ENCODE results near the gene KCP. TPM values are rescaled to one million over a fixed set of nuclear protein-coding genes. Genes with fewer than 3 reads are reported as not detected.

Gene KCP
- polyA plus RNA-seq, 1 donor = 1.3 TPM

DNA sequence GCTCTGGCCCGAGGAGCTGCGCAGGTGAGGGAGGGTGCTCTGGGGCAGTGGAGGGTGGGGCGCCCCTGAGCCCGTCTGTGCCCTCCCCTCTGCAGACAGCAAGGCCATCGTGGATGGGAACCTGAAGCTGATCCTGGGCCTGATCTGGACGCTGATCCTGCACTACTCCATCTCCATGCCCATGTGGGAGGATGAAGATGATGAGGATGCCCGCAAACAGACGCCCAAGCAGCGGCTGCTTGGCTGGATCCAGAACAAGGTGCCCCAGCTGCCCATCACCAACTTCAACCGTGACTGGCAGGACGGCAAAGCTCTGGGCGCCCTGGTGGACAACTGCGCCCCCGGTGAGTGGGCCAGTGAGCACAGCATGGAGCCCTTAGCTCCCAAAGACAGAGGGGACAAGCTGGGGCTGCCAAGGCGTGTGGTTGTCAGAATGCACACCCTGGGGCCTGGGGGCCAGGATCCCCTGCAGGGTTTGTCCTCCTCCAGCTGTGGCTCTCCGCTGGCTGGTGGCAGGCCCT is 75.2 kb downstream of the KCP start:
- Histone ChIP-seq H3K9me3 (ENCODE audit: control insufficient read depth, low read depth, low read length) (peaks cover 10% of the 10 kb centered on the region), H3K4me3 (ENCODE audit: low read length) (no peak overlapping the region), H3K4me1 (ENCODE audit: control insufficient read depth, insufficient read depth, low read length) (peaks cover 28% of the 10 kb centered on the region), H3K27me3 (ENCODE audit: control insufficient read depth, insufficient read depth, low read length) (peaks cover 26% of the 10 kb centered on the region), H3K27ac (ENCODE audit: low read length) (no peak overlapping the region), H3K36me3 (ENCODE audit: control insufficient read depth, insufficient read depth, low read length) (peaks cover 48% of the 10 kb centered on the region)
- WGBS (ENCODE audit: insufficient coverage, low lambda C conversion rate) = no CpG with 5 or more reads among the region's 16 CpGs
- no peak for DNase-seq

DNA sequence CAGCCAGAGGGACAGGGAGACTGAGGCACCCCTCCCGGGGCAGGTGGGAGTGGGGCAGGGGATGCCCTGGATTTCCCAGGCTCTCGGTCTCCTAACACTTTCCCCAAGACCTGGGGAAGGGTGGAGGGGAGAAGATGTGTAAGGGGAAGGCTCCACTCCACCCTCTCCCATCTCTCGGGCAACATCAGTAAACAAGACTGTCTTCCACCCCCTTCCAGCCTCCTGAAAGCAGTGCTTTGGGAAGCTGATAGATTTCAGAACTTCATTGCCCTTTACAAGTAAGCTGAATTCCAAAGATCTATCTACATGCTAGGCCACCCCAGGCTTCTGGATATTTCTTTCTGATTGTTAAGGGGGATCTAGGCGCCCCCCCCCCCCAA is 76.6 kb downstream of the KCP start:
- WGBS (ENCODE audit: insufficient coverage, low lambda C conversion rate) = no CpG with 5 or more reads among the region's 4 CpGs
- Histone ChIP-seq H3K9me3 (ENCODE audit: control insufficient read depth, low read depth, low read length) (peaks cover 10% of the 10 kb centered on the region), H3K36me3 (ENCODE audit: control insufficient read depth, insufficient read depth, low read length) (peaks cover 34% of the 10 kb centered on the region), H3K27me3 (ENCODE audit: control insufficient read depth, insufficient read depth, low read length) (peaks cover 28% of the 10 kb centered on the region), H3K27ac (ENCODE audit: low read length) (peak overlapping the region; percentile 68), H3K4me3 (ENCODE audit: low read length) (no peak overlapping the region), H3K4me1 (ENCODE audit: control insufficient read depth, insufficient read depth, low read length) (peaks cover 38% of the 10 kb centered on the region)
- DNase-seq = peak in 1 of 2 donors; percentile 33

DNA sequence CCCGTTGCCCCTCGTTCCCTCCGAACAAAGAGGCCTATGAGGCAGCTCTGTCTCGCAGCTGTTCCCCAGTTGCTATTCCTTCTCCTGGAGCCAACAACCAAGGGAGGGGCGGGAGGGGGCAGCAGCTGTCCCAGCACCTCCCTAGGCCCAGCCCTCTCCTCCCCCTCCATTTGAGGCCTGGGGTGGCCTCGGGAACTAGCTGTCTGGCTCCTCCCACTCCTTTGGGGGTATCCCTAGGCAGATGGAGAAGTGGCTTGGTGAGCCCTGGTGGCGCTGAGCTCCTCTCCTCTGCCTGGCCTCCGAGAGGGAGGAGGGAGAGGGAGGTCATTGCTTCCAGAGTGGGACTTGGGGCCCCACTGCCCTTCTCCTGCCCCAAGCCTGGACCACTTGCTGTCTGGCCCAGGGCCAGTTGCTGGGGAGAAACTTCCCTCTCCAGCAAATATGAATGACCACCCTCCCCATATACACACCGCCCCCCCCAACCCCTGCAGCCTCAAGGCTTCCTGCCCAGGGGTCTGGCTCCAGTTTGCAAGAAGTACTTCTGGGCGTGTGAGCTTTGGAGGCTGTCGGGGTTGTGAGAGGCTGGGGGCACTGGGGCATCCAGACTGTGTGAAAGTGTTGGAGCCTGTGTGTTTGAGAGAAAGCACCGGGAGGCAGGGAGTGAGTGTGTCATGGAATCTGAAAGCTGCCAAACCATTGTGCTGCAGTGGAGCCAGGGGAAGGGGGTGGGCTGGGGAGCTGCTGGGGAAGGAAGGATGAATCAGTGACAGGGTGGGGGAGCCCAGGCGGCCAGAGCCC is 77.2 kb downstream of the KCP start:
- Histone ChIP-seq H3K4me3 (ENCODE audit: low read length) (peak overlapping the region; percentile 86), H3K36me3 (ENCODE audit: control insufficient read depth, insufficient read depth, low read length) (peaks cover 28% of the 10 kb centered on the region), H3K27ac (ENCODE audit: low read length) (peak overlapping the region; percentile 68), H3K4me1 (ENCODE audit: control insufficient read depth, insufficient read depth, low read length) (peaks cover 43% of the 10 kb centered on the region), H3K9me3 (ENCODE audit: control insufficient read depth, low read depth, low read length) (peaks cover 10% of the 10 kb centered on the region), H3K27me3 (ENCODE audit: control insufficient read depth, insufficient read depth, low read length) (peaks cover 28% of the 10 kb centered on the region)
- no CpG with 5 or more reads among the region's 13 CpGs for WGBS (ENCODE audit: insufficient coverage, low lambda C conversion rate)
- DNase-seq = peak; percentile 58 to 67

DNA sequence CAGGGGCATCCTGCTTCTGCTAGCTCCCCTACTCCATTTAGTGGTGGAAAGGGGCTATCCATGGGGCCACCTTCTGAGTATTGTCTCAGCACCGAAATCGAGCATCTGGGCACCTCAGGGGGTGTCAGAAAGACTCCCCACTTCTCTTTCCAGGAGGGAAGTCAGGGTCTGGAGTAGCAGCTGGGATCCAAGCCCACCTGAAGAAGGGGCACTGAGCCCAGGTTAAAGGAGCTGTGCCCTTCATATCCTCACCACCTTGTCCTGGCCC is 77.7 kb downstream of the KCP start:
- H3K9me3 ChIP-seq (ENCODE audit: control insufficient read depth, low read depth, low read length) = peaks cover 10% of the 10 kb centered on the region
- peak overlapping the region; percentile 86 for H3K4me3 ChIP-seq (ENCODE audit: low read length)
- peaks cover 23% of the 10 kb centered on the region for H3K36me3 ChIP-seq (ENCODE audit: control insufficient read depth, insufficient read depth, low read length)
- H3K27me3 ChIP-seq (ENCODE audit: control insufficient read depth, insufficient read depth, low read length) = peaks cover 28% of the 10 kb centered on the region
- H3K27ac ChIP-seq (ENCODE audit: low read length) = peak overlapping the region; percentile 68
- peaks cover 47% of the 10 kb centered on the region for H3K4me1 ChIP-seq (ENCODE audit: control insufficient read depth, insufficient read depth, low read length)
- WGBS (ENCODE audit: insufficient coverage, low lambda C conversion rate) = no CpG with 5 or more reads among the region's 2 CpGs
- no peak for DNase-seq

DNA sequence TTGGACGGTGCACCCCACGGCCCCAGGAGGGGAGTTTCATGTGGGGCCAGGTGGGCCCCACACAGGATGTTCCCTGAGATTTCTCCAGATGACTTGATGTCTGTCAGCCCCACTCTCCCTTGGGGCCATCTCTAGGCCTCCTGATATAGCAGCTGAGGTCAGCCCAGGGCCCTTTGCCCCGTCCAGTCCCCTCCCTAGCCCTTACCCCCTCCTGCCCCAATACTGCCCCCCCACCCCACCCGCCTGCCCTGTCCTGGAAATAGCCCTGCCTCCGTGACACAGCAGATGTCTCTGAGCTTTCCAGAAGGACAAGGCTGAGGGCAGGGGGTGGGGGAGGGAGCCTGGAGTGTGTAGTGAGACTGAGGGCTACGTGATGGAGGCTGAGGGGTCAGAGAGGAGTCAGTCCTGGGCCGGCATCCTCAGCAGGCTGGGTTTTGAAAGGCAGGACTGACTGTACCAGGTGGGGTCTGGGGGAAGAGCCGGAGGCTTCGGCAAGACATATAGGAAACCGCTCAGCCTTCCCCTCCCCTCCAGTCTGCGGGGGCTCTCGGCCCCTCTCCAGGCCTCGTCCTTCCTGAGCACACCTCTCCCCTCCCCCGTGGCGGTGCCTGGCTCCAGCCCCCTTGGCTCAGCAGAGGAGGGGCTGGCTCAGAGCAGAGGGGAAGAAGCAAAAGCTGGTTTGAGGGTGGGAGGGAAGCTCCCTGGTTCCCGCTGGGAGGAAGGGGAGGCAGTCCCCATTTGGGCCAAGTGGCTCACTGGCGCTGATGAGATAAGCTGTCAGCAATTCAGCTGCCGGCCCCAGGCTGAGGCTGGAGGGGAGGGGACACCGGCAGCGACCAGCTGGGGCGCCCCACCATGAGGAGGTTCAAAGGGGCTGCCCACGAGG is 78.3 kb downstream of the KCP start:
- Histone ChIP-seq H3K36me3 (ENCODE audit: control insufficient read depth, insufficient read depth, low read length) (peaks cover 17% of the 10 kb centered on the region), H3K27ac (ENCODE audit: low read length) (peak overlapping the region; percentile 68), H3K4me3 (ENCODE audit: low read length) (peak overlapping the region; percentile 86), H3K27me3 (ENCODE audit: control insufficient read depth, insufficient read depth, low read length) (peaks cover 28% of the 10 kb centered on the region), H3K4me1 (ENCODE audit: control insufficient read depth, insufficient read depth, low read length) (peaks cover 53% of the 10 kb centered on the region), H3K9me3 (ENCODE audit: control insufficient read depth, low read depth, low read length) (peaks cover 10% of the 10 kb centered on the region)
- no CpG with 5 or more reads among the region's 22 CpGs for WGBS (ENCODE audit: insufficient coverage, low lambda C conversion rate)
- DNase-seq = peak; percentile 38 to 50

DNA sequence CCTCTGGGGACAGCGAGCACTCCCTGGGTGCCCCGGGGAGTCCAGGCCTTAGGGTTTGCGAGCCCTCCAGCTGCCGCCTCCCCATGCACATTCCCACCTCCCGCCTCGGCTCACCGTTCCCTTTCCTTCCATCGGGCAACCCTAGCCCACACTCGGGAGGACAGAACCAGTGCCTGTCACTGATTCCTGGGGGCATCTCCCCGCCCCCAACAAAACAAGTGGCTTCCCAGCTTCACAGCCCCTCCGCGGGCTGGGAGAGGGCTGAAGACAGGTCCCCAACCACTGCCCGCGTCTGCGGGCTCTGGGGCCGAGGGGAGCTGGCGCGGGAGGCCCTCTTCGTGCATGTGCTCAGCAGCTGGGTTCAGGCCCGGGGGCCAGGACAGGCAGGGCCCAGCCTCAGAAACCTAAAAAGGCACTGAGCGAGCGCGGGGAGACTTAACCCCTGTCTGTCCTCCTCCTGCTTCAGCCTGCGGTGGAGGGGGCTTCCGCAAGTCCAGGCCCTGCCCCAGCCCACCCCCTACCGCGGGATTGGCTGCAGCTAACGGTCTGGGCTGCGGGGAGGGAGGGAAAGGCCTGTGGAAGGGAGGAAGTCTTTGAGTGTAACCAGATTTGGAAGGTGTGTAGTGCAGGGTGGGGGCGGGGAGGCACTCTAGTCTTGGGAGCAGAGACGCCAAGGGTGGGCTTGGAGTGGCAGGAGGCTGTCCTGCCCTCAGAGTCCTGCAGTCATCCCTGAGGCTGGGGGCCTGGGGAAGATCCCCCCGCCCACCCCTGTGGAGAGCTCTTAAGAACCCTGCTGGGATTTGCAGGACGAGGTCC is 79.1 kb downstream of the KCP start:
- peaks cover 28% of the 10 kb centered on the region for H3K27me3 ChIP-seq (ENCODE audit: control insufficient read depth, insufficient read depth, low read length)
- DNase-seq = peak; percentile 37 to 58
- H3K27ac ChIP-seq (ENCODE audit: low read length) = peak overlapping the region; percentile 70
- peaks cover 11% of the 10 kb centered on the region for H3K36me3 ChIP-seq (ENCODE audit: control insufficient read depth, insufficient read depth, low read length)
- WGBS (ENCODE audit: insufficient coverage, low lambda C conversion rate) = no CpG with 5 or more reads among the region's 33 CpGs
- H3K4me3 ChIP-seq (ENCODE audit: low read length) = peak overlapping the region; percentile 86
- peaks cover 10% of the 10 kb centered on the region for H3K9me3 ChIP-seq (ENCODE audit: control insufficient read depth, low read depth, low read length)
- peaks cover 59% of the 10 kb centered on the region for H3K4me1 ChIP-seq (ENCODE audit: control insufficient read depth, insufficient read depth, low read length)

DNA sequence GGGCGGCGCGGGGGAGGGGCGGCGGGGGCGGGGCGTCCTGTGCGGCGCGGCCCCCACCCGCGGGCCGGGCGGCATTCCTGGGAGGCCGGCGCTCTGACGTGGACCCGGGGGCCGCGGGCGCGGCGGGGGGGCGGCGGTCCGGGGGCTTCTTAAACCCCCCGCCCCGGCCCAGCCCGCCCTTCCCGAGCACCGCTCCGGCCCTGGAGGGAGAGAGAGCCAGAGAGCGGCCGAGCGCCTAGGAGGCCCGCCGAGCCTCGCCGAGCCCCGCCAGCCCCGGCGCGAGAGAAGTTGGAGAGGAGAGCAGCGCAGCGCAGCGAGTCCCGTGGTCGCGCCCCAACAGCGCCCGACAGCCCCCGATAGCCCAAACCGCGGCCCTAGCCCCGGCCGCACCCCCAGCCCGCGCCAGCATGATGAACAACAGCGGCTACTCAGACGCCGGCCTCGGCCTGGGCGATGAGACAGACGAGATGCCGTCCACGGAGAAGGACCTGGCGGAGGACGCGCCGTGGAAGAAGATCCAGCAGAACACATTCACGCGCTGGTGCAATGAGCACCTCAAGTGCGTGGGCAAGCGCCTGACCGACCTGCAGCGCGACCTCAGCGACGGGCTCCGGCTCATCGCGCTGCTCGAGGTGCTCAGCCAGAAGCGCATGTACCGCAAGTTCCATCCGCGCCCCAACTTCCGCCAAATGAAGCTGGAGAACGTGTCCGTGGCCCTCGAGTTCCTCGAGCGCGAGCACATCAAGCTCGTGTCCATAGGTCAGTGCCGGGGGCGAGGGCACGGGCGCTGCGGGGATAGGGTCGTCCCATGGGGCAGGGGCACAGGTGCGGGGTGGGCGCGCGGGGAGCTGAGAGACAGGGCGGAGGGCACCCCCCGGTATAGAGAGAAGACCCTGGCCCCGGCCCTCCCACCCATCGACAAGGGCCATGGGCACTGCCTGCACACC is 80.0 kb downstream of the KCP start, which contains the start of gene FLNC:
Gene FLNC (plus strand): TSS at position 176 of the 947 bp plus-strand sequence. CDS start 232 bp downstream, at position 408.
- H3K27ac ChIP-seq (ENCODE audit: low read length) = peak within 1 kb of the TSS; percentile 70
- H3K4me3 ChIP-seq (ENCODE audit: low read length) = peak within 1 kb of the TSS; percentile 86
- peaks cover 59% of the 10 kb centered on the region for H3K4me1 ChIP-seq (ENCODE audit: control insufficient read depth, insufficient read depth, low read length)

DNA sequence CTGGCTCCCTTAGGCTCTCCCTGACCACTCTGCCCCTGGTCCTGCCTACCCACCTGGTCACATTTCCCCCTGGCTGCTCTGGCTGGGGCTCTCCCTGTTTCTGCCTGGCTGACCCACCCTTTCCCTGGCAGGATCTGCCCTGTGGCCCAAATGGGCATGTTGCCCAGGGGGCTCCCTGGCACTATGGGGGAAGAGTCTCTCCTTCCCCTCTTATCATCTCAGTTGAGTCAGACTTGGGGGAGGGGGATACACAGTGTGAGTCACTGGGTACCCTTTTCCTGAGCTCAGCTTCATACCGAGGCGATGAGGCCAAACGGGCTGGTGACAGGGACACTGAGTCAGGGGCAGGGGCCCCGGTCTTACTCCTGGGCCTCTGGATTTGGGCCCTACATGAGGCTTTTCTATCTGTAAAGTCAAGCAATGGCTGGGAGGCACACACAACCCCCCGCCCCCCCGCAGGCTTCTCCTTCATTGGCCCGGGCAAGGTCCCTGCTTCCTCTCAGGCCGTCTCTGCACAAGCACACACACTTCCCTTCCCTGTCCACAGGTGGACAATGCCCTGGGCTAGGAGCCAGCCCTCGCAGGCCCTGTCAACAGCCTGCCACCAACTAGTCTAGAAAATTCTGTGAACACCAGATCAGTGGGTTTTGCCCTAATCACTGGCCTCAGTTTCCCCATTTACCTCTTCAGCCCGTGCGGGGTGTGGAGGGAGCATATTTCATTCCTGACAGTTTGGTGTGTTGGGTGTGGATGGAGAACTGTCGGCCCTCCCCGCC is 80.9 kb downstream of the KCP start:
- peak overlapping the region; percentile 32 for H3K4me3 ChIP-seq (ENCODE audit: low read length)
- H3K27me3 ChIP-seq (ENCODE audit: control insufficient read depth, insufficient read depth, low read length) = peaks cover 28% of the 10 kb centered on the region
- H3K36me3 ChIP-seq (ENCODE audit: control insufficient read depth, insufficient read depth, low read length) = no peaks in the 10 kb centered on the region
- peak; percentile 26 to 65 for DNase-seq
- no CpG with 5 or more reads among the region's 13 CpGs for WGBS (ENCODE audit: insufficient coverage, low lambda C conversion rate)
- peaks cover 10% of the 10 kb centered on the region for H3K9me3 ChIP-seq (ENCODE audit: control insufficient read depth, low read depth, low read length)
- peaks cover 59% of the 10 kb centered on the region for H3K4me1 ChIP-seq (ENCODE audit: control insufficient read depth, insufficient read depth, low read length)
- H3K27ac ChIP-seq (ENCODE audit: low read length) = peak overlapping the region; percentile 68

More for the DNA sequence above, 80.0 kb downstream of the KCP start, which contains the start of gene FLNC:
- H3K36me3 ChIP-seq (ENCODE audit: control insufficient read depth, insufficient read depth, low read length) = peaks cover 3% of the 10 kb centered on the region
- peaks cover 28% of the 10 kb centered on the region for H3K27me3 ChIP-seq (ENCODE audit: control insufficient read depth, insufficient read depth, low read length)
- DNase-seq = peak; percentile 54 to 79
- peaks cover 10% of the 10 kb centered on the region for H3K9me3 ChIP-seq (ENCODE audit: control insufficient read depth, low read depth, low read length)
- no CpG with 5 or more reads among the region's 109 CpGs for WGBS (ENCODE audit: insufficient coverage, low lambda C conversion rate)

Data from large intestine (tissue), 3 donors.